ENCODE measurements around the gene CNBP.
"Not testable (repeated sequence)": the region's sequence is repeated elsewhere in the genome, so short reads cannot be mapped to it uniquely, and the experiment has no call there.

The CNBP gene

GRCh38 chr3:129184784-129185542 lies 1.3 kb upstream of the CNBP start:
- not testable (repeated sequence) for DNase-seq

DNA sequence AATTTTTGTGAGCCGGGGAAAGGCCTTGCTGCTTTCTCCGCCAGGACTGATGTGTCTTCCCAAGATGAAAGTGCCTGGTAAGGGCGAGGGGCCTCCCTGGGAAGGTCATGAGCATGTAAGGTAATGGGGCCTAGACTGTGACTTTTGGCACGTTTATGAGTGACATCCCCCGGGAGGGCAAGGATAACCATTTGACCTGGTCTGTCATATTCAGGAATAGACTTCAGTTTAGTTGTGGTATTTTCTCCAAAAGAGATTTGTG lies 631 bp upstream of the CNBP start:
- no peak for DNase-seq

- DNase-seq: peak; percentile 23
Observed at GRCh38 chr3:129182390-129183185, 1.1 kb downstream of the CNBP start.

GRCh38 chr3:129181819-129182218 lies 1.9 kb downstream of the CNBP start:
- no peak for DNase-seq

DNA sequence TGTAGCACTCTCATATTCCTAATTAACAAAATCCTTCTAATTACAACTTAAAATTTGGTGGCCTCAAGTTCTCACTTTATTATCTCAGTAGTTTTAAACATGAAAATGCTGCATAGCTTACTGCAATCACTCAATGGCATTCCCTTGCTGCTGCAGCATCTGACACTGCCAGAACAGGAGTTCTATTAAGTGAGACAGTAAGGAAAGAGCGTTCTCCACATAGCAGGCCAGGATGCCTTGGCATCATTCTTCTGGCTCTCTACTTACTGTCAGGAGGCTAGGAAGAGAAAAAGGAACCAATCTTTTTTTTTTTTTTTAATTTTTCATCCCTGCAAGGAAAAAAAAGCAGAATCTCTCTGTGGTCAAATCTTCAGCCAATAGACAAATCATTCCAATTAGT lies 3.2 kb downstream of the CNBP start:
- no peak for DNase-seq

DNA sequence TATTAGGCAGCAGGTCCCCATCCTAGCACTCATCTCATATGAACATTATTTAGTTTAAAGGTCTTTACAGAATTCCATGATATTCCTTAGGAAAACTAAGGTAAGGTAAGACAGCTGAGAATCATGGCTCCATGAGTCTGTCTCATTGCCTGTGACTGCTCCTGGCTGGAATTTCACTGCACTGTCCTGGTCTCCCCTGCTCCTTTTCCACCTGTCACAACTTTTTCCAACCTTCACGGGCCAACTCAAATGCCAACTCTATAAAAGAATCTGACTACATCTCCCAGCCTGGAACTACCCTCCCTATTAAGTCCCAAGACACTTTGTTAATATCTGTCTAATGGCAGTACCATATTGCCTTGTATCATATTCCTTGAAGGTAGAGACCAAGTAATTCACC lies 7.6 kb downstream of the CNBP start:
- DNase-seq: no peak

GRCh38 chr3:129173725-129174124 lies 10.0 kb downstream of the CNBP start:
- no peak for DNase-seq

DNA sequence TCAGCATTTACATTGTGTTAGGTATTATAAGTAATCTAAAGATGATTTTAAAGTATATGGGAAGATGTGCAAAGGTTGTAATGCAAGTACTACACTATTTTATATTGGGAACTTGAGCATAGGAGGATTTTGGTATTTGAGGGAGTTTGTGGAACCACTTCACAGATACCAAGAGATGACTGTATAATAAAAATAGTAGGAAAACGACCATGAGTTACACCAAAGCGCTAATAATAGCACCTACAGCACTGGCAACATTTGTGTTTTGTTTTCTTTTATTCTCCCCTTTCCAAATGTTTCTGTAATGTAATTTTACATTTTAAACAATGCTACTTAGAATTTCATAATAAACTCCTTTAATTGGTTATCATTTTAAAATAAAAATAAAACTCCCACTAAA lies 10.5 kb downstream of the CNBP start:
- no peak for DNase-seq

DNA sequence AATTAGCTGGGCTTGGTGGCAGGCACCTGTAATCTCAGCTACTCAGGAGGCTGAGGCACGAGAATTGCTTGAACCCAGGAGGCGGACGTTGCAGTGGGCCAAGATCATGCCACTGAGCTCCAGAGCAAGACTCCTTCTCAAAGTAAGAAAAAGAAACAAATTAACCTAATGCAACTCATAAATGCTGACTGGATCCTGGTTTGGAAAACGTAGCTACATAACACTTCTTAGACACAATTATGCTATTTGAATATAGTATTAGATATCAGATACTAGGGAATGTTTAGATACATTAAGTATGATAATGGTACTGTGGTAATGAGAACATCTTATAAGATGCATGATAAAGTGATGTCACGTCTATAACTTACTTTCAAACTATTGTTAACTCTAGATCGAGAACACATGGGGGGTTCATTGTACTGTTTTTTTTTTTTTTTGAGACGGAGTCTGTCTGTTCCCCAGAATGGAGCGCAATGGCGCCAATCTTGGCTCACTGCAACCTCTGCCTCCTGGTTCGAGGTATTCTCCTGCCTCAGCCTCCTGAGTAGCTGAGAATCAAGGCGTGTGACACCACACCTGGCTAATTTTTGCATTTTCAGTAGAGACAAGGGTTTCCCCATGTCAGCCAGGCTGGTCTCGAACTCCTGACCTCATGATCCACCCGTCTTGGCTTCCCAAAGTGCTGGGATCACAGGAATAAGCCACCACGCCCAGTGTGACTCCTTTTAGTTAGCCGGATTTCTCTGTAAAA lies 16.9 kb downstream of the CNBP start:
- DNase-seq: no peak

- not testable (repeated sequence) for DNase-seq
Observed at GRCh38 chr3:129165594-129165993, 18.1 kb downstream of the CNBP start.

DNA sequence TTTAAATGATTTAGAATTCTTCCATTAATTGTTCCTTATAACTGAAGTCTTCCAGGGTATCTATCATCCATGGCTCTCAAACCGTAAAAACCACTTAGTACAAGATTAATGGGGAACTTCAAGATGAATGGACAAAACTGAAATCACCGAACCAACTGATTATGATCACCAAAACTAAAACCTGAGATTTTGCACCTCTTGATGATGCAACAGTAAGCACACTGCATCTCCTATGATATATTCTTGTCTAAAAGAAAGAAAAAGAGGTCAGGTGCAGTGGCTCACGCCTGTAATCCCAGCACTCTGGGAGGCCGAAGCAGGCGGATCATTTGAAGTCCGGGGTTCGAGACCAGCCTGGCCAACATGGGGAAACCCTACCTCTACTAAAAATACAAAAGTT lies 19.2 kb downstream of the CNBP start:
- no peak for DNase-seq

DNA sequence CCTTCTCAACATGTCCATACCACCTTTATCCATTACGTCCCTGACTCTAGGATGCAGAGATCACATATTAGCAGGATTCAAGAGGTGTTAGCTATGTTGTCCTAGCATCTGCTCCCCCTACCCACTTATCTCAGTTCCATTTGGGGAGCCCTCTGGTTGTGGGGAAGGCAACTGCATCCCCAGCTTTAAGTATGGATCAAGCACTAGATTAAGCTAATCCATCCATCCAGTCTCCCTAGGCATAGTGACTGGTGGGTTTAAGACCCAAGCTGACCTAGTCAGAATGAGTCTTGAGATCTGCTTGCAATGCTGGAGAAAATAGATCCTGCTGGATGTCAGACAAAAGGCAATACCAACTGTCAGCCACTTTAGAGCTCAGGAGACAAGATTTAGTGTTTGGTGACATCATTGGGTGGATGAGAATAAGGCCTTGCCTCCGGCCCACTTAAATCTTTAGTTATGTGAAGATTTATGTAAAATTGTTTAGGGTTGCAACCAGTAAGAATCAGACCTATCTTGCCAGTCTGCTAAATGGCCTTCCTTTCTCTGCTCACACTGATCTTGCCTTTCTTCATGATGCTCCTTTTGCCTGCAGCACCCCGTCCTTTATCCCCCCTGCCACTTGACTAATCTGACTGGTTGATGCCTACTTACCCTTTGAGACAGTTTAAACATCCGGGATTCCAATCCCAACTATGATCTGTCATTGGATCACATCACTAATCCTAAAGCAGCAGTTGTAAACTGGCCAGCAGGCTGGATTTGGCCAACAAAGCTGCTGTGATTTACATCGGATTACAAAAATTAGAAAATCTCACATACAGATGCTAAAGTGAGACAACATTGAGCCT lies 20.7 kb downstream of the CNBP start:
- no peak for DNase-seq

- DNase-seq: no peak
Observed at GRCh38 chr3:129161860-129162271, 21.8 kb downstream of the CNBP start.

DNA sequence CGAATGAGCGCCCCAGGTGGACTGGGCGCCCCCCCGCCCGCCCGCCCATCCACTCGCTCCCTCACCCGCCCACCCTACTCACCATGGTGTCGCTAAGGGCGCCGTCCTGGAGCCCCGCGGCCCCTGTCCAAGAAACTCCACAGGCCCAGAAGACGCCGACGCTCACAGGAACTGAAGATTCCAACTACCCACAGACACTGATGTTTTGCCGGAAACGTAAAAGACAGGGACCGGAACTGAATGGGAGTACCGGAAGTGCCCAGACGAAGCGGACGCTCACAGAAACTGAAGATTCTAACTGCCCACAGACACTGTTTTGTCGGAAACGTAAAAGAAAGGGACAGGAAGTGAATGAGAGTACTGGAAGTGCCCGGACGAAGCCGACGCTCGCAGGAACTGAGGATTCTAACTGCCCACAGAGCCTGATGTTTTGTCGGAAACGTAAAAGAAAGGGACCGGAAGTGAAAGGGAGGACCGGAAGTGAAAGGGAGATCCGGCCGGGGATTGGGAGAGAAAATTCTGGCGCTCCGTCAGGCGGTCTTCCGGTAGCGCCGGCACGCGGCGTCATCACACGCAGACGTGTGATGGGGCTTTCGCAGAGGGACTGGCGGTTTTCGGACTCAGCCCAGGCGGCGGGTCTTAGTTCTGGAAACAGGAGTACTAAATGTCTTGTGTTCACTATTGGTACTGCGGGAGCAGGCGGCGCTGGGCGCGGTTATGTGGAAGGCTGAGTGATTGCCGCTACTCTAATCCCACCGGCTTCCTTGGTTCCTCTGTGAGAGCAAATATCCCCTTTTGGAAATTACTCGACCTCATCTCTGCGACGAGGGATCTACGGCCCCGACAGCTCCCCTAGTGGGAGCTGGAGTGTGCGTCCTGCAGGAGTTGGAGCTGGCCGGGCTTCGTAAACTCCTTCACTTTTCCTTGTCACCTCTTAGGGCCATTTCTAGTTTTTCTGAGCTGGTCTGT lies 22.5 kb downstream of the CNBP start, which contains the start of gene ISY1:
Gene ISY1, minus strand, starts transcription at position 173 of the 969 bp plus-strand sequence. Its CDS starts 88 bp downstream, at position 85.
- peak; percentile 89 for DNase-seq

- DNase-seq: no peak
Observed at GRCh38 chr3:129144786-129145185, 38.9 kb downstream of the CNBP start.

DNA sequence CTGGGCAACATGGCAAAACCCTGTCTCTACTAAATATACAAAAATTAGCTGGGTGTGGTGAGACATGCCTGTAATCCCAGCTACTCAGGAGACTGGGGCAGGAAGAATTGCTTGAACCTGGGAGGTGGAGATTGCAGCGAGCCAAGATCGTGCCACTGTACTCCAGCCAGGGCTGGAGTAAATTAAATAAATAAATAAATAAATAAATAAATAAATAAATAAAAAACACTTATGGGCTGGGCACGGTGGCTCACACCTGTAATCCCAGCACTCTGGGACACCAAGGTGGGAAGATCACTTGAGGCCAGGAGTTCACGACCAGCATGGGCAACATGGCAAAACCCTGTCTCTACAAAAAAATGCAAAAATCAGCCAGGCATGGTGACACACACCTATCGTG lies 42.7 kb downstream of the CNBP start:
- DNase-seq: not testable (repeated sequence)

- DNase-seq: no peak
Observed at GRCh38 chr3:129139911-129140310, 43.8 kb downstream of the CNBP start.

DNA sequence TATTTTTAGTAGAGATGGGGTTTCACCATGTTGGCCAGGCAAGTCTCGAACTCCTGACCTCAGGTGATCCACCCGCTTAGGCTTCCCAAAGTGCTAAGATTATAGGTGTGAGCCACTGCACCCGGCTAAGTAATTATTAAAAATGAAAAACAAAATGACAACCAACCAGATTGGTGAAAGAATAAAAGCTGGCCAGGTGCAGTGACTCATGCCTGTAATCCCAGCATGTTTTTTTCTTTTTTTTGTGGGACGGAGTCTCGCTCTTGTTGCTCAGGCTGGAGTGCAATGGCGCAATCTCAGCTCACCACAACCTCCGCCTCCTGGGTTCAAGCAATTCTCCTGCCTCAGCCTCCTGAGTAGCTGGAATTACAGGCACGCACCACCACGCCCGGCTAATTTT lies 47.4 kb downstream of the CNBP start:
- not testable (repeated sequence) for DNase-seq

DNA sequence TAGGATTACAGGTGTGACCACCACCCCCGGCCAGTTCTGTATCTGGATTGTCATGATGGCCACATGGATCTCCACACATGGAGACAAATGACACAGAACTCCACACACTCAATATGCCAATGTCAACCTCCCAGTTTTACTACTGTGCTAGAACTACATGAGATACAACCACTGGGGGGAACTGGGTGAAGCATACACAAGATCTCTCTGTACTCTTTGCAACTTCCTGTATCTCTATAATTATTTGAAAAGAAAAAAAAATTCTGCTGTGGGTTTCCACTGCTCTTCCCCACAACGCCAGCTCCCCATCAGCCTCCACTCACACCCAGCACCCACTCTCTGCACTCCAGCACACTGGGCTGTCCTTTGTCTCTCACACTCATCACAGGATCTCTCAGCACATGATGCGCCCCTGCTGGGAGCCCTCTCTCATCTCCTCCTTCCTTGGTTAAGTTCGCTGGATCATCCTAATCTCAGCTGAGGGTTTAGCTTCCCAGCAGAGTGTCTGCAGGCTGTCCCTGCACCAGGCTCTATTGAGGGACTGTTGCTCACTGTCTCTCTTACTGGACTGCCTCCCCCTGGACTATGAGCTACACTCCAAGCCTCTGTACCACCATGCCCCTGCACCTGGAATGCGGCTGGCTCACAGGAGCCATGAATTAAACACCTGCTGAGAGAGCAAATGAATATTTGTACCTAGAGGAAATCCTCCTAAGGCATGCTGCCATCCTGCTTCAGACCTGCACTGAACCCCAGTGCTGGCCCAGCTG lies 51.4 kb downstream of the CNBP start:
- no peak for DNase-seq

- no peak for DNase-seq
Observed at GRCh38 chr3:129131465-129132088, 52.1 kb downstream of the CNBP start.
